ENCODE results near the gene GNAQ. TPM values are rescaled to one million over a fixed set of nuclear protein-coding genes. Genes with fewer than 3 reads are reported as not detected.

GNAQ gene
- total and polyA plus RNA-seq, 2 of the 13 experiments (the other 11 are each of a cell fraction or from before 2014, with no cell fraction given) = 16.5 to 17.7 TPM

DNA sequence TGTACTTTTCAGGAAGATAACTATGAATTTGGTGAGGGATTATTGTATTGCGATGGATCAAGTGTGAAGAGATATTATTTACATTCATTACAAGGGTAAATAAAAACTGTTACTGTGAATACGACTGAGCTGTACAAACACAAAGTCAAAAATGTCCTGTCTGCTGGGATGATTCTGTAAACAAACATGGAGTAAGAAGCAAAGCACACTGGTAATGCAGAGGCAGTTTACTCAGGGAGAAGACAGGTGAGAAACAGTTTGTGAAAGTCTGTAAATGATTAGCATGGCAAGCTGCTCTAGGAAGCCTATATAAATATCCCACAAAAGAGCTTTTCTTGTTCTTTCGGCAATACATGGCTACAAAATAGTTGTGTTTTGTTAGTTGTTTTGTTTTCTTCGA, 268.0 kb downstream of the GNAQ start (continued):
- TF ChIP-seq, protein P1, sequence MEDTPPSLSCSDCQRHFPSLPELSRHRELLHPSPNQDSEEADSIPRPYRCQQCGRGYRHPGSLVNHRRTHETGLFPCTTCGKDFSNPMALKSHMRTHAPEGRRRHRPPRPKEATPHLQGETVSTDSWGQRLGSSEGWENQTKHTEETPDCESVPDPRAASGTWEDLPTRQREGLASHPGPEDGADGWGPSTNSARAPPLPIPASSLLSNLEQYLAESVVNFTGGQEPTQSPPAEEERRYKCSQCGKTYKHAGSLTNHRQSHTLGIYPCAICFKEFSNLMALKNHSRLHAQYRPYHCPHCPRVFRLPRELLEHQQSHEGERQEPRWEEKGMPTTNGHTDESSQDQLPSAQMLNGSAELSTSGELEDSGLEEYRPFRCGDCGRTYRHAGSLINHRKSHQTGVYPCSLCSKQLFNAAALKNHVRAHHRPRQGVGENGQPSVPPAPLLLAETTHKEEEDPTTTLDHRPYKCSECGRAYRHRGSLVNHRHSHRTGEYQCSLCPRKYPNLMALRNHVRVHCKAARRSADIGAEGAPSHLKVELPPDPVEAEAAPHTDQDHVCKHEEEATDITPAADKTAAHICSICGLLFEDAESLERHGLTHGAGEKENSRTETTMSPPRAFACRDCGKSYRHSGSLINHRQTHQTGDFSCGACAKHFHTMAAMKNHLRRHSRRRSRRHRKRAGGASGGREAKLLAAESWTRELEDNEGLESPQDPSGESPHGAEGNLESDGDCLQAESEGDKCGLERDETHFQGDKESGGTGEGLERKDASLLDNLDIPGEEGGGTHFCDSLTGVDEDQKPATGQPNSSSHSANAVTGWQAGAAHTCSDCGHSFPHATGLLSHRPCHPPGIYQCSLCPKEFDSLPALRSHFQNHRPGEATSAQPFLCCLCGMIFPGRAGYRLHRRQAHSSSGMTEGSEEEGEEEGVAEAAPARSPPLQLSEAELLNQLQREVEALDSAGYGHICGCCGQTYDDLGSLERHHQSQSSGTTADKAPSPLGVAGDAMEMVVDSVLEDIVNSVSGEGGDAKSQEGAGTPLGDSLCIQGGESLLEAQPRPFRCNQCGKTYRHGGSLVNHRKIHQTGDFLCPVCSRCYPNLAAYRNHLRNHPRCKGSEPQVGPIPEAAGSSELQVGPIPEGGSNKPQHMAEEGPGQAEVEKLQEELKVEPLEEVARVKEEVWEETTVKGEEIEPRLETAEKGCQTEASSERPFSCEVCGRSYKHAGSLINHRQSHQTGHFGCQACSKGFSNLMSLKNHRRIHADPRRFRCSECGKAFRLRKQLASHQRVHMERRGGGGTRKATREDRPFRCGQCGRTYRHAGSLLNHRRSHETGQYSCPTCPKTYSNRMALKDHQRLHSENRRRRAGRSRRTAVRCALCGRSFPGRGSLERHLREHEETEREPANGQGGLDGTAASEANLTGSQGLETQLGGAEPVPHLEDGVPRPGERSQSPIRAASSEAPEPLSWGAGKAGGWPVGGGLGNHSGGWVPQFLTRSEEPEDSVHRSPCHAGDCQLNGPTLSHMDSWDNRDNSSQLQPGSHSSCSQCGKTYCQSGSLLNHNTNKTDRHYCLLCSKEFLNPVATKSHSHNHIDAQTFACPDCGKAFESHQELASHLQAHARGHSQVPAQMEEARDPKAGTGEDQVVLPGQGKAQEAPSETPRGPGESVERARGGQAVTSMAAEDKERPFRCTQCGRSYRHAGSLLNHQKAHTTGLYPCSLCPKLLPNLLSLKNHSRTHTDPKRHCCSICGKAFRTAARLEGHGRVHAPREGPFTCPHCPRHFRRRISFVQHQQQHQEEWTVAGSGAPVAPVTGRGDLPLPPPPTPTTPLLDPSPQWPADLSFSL (CRISPR knock-in tag; IDR thresholded peaks at IDR 0.05) = no peak
- TF ChIP-seq ZNF781 (CRISPR knock-in tag; IDR thresholded peaks at IDR 0.05; ENCODE audit: borderline replicate concordance, not compliant biosample characterization) = no peak
- TF ChIP-seq EED (CRISPR knock-in tag; IDR thresholded peaks at IDR 0.05) = no peak
- no peak for TF ChIP-seq FIP1L1 (IDR thresholded peaks at IDR 0.05; ENCODE audit: borderline replicate concordance, insufficient read depth, low read depth, low read length)
- TF ChIP-seq, protein P2, sequence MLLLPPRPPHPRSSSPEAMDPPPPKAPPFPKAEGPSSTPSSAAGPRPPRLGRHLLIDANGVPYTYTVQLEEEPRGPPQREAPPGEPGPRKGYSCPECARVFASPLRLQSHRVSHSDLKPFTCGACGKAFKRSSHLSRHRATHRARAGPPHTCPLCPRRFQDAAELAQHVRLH (CRISPR knock-in tag; IDR thresholded peaks at IDR 0.05; ENCODE audit: borderline replicate concordance, low read depth) = no peak
- TF ChIP-seq, protein P3, sequence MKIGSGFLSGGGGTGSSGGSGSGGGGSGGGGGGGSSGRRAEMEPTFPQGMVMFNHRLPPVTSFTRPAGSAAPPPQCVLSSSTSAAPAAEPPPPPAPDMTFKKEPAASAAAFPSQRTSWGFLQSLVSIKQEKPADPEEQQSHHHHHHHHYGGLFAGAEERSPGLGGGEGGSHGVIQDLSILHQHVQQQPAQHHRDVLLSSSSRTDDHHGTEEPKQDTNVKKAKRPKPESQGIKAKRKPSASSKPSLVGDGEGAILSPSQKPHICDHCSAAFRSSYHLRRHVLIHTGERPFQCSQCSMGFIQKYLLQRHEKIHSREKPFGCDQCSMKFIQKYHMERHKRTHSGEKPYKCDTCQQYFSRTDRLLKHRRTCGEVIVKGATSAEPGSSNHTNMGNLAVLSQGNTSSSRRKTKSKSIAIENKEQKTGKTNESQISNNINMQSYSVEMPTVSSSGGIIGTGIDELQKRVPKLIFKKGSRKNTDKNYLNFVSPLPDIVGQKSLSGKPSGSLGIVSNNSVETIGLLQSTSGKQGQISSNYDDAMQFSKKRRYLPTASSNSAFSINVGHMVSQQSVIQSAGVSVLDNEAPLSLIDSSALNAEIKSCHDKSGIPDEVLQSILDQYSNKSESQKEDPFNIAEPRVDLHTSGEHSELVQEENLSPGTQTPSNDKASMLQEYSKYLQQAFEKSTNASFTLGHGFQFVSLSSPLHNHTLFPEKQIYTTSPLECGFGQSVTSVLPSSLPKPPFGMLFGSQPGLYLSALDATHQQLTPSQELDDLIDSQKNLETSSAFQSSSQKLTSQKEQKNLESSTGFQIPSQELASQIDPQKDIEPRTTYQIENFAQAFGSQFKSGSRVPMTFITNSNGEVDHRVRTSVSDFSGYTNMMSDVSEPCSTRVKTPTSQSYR (CRISPR knock-in tag; IDR thresholded peaks at IDR 0.05; ENCODE audit: borderline replicate concordance) = no peak
- TF ChIP-seq, protein P4, sequence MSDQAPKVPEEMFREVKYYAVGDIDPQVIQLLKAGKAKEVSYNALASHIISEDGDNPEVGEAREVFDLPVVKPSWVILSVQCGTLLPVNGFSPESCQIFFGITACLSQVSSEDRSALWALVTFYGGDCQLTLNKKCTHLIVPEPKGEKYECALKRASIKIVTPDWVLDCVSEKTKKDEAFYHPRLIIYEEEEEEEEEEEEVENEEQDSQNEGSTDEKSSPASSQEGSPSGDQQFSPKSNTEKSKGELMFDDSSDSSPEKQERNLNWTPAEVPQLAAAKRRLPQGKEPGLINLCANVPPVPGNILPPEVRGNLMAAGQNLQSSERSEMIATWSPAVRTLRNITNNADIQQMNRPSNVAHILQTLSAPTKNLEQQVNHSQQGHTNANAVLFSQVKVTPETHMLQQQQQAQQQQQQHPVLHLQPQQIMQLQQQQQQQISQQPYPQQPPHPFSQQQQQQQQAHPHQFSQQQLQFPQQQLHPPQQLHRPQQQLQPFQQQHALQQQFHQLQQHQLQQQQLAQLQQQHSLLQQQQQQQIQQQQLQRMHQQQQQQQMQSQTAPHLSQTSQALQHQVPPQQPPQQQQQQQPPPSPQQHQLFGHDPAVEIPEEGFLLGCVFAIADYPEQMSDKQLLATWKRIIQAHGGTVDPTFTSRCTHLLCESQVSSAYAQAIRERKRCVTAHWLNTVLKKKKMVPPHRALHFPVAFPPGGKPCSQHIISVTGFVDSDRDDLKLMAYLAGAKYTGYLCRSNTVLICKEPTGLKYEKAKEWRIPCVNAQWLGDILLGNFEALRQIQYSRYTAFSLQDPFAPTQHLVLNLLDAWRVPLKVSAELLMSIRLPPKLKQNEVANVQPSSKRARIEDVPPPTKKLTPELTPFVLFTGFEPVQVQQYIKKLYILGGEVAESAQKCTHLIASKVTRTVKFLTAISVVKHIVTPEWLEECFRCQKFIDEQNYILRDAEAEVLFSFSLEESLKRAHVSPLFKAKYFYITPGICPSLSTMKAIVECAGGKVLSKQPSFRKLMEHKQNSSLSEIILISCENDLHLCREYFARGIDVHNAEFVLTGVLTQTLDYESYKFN (CRISPR knock-in tag; conservative IDR thresholded peaks at IDR 0.05) = peak; percentile 77
- TF ChIP-seq, protein P5, sequence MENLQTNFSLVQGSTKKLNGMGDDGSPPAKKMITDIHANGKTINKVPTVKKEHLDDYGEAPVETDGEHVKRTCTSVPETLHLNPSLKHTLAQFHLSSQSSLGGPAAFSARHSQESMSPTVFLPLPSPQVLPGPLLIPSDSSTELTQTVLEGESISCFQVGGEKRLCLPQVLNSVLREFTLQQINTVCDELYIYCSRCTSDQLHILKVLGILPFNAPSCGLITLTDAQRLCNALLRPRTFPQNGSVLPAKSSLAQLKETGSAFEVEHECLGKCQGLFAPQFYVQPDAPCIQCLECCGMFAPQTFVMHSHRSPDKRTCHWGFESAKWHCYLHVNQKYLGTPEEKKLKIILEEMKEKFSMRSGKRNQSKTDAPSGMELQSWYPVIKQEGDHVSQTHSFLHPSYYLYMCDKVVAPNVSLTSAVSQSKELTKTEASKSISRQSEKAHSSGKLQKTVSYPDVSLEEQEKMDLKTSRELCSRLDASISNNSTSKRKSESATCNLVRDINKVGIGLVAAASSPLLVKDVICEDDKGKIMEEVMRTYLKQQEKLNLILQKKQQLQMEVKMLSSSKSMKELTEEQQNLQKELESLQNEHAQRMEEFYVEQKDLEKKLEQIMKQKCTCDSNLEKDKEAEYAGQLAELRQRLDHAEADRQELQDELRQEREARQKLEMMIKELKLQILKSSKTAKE (CRISPR knock-in tag; IDR thresholded peaks at IDR 0.05; ENCODE audit: borderline replicate concordance) = peak; percentile 55; the same call in 1 of the 2 replicates
- no peak for TF ChIP-seq HOXA9 (CRISPR knock-in tag; IDR thresholded peaks at IDR 0.05; ENCODE audit: borderline replicate concordance)
- peak; percentile 50; the same call in 1 of the 2 replicates for TF ChIP-seq SMAD3 (CRISPR knock-in tag; IDR thresholded peaks at IDR 0.05)
- peak; percentile 47; the same call in 1 of the 2 replicates for TF ChIP-seq ELF3 (CRISPR knock-in tag; IDR thresholded peaks at IDR 0.05)

All from HepG2 (cell line).